NCI-H1105 treated with DMSO at 0.1 percent for 48 hours (cell line): ENCODE data around the gene ARPIN.
"Not testable (repeated sequence)": the region's sequence is repeated elsewhere in the genome, so short reads cannot be mapped to it uniquely, and the experiment has no call there.

Experiments
- DNase-seq: peaks from one replicate; lab custom pipeline; 2025; lab: John Stamatoyannopoulos, UW

ARPIN gene

DNA sequence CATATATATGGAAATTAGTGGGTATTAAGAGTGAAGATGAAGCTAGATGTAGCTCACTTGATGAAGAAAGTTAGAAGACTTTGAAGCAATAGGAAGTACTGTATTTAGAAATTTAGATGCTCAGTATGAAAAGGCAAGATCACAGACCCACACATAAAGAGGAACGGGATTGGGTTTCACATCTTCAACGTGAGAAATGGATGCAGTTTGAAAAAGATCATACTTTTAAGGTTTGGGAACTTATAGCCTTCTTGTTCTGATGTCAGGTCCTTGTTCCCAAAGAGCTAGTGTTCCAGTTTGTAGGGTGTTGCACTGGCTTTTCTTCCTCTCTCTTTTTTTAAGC lies 35.7 kb downstream of the ARPIN start:
- DNase-seq = no peak

DNA sequence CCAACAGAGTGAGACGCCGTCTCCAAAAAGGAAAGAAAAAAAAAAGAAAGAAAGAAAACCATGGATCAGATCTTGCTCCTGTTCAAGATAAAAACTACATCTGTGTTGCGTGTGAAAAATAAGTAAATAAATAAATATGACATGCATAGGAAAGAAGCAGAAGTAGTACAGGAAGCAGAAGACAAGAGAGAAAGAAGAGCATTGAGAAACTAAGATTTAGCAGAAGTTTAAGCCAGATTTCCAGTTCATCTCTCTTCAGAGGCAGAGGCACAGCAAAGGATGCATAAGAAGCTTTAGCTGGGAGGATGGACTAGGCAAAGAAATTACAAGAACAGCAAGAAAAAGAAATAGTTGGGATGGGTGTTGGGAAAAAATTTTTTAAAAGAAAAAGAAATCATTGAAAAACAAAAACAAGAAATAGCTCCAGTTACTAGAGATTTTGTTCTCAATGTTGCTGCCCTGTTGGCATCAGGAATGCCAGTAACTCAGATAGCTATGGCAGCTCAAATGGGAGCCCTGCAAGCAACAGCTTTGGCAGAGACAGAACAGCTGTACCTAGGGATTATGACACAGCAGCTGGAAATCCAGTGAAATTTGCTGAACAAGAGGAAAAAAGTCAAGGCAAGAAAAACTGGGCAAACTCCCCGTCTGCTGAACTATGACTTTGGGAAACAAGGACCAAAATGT lies 36.2 kb downstream of the ARPIN start:
- no peak for DNase-seq

DNA sequence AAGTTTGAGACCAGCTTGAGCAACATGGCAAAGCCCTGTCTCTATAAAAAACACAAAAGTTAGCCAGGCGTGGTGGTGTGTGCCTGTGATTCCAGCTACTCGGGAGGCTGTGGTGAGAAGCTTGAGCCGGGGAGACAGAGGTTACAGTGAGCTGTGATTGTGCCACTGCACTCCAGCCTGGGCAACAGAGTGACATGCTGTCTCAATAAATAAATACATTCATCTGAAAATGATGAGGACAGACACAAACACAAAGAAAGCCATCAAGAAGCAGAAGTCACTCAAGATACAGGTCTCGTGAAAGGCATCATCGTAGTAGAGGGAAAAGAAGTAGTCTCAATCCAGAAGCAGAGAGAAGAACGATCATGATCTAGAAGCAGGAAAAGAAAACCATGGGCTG lies 37.0 kb downstream of the ARPIN start:
- no peak for DNase-seq

DNA sequence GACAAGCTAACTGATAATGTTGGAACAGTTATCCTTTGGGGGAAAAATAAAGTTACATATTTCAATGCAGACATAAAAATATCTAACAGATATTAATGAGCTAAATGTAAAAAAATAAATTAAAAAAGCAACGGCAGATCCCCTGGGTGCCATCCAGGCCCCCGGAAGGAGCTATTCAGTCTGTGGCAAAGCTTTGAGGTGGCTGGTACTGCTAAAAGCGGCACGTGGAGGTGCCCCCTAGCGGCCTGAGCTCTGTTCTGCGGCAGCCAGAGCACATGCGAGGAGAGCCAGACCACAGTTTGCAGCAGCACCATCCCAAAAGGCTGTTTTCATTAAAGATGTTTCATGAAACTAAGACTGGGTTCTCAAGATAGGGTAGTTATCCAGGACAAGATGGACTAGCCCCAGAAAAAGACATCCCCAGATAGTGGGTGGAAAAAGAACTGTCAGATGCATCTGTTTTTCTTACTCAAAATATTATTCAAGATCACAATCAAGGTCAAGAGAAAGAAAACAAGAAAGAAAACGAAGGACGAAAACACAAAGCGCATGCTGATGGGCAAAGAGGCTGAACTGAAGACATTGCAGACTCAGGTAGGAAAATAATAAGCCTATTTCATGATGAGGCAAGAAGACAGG lies 37.7 kb downstream of the ARPIN start:
- DNase-seq = peak; percentile 40

DNA sequence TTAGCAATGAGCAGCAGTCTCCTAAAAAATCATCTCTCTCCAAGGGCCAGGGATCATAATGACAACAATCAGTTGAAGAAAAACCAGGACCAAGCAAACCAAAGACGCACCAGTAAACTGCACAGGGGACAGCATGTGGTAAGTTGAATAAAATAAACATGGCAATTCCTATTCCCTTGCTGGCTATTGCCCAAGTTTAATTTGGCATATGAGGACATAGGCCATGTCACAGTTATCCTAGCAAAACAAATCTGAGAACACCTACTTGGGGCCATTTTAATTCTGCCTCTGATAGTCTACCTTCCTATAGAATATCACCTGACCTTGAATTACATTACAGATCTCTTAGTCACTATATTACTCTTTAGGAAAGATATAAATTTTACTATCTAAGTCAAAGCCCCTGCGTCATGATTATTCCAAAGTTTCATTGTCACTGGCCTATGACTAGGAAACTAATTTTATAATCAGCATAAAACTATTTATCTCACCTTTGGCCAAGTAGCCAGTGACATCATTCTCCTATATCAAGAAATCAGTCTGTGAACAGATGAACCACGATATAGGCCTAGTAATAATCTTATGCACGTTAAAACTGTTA lies 42.0 kb downstream of the ARPIN start:
- no peak for DNase-seq

DNA sequence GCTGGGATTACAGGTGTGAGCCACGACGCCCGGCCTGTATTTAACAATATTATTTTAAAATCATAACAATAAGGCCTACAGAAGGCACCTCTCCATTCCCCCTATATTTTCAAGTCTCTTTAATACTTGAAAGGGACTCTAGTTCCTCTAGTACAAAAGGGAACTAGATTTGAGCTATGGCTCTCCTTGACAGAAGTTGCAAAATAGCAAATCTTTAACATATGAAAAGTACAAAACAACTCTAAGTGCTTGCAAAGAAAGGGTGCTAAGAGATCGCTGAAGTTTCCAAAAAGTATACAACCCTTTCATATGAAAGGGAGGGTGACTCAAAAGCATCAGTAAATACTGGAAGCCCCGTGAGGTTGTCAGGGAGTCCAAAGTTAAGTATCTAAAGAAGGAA lies 42.7 kb downstream of the ARPIN start:
- DNase-seq = no peak

DNA sequence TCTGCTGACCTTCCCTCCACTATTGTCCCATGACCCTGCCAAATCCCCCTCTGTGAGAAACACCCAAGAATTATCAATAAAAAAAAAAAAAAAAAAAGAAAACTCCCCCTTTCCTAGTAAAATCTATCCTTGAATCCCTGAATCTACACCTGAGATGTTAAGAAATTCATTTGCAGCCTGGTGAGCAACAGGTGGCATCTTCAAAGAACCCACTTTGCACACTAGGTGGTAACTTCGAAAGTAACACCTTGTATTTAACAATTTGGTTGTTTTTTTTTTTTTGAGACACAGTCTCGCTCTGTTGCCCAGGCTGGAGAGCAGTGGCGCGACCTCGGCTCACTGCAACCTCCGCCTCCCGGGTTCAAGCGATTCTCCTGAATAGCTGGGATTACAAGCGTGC lies 43.3 kb downstream of the ARPIN start:
- DNase-seq = not testable (repeated sequence)

DNA sequence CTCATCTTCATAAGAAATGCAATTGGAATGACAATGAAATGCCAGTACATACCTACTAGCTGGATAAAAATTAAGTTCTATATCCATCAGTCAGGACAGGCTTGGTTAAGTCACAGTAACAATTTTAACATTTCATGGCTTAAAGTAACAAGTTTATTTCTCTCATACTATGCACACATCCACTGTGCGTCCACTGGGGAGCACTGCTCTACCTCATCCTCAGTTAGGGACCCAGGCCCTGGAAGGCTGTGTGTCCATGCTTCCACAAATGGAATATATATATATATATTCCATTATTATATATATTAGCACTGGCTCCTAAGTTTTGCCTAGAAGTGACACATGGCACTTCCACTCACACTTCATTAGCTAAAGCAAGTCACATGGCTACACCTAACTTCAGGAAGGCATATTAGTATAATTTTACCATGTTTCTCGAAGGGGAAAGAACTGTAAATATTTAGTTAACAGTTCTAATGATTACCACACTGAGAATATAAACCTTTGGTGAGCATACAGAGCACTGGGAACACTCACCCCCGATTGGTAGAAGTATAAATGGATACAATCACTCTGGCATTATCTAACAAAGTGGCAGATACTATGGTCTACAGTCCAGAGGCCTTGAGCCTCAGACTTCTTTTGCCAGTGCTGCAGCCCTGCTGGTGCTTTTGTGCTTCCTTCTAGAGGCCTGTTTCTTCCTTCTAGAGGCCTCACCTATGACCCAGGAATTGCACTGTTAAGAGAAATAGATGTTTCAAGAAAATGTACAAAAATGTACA lies 47.6 kb downstream of the ARPIN start:
- no peak for DNase-seq

DNA sequence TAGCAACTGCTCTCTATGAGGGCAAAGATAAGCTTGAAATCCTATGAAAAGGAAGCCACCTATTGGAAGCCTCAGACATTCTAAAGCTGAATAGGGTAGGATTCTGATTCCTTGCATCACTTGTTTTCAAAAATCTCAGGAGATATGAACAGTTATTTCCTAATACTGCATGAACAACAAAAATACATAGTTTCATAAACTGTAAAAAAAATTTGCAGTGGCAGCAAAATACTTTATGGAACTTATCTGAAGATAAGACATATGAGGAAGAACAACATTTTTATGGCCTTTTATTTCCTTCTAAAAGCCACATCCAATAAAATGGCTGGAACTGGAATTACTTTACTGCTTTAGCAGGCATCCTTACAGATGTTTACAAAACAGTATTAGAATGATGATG lies 48.8 kb downstream of the ARPIN start:
- no peak for DNase-seq

DNA sequence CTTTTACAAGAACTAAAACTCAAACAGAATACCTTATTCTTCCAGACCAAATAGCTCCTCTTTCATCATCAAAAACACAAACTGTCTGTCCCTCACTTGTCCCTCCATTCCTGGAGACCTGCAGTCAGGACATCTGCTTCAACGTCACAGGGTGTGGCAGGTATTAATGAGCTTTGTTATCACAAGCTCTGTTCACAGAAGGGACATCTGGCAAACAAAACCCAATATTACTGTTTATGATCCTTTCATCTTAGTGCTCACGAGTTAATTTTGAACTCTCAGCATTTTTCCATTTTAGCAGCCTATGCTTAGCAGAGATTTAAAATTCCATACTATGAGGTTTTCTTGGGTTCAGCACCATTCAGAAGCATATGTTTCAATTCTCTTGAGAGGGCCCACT lies 51.9 kb downstream of the ARPIN start:
- no peak for DNase-seq

DNA sequence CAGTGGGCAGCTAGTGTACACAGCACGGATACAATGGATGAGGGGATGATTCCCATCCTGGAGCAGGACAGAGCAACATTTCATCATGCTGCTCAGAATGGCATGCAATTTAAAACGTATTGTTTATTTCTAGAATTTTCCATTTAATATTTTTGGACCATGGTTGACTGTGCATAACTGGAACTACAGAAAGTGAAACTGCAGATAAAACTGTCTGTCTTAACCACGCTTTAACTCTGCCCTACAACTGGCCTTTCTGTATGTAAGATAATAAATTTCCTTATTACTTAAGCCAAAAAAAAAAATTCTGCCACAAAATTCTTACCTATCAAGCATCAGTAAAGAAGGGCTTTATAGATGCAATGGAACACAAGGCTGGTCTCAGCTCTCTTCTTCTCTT lies 52.3 kb downstream of the ARPIN start:
- DNase-seq = no peak

DNA sequence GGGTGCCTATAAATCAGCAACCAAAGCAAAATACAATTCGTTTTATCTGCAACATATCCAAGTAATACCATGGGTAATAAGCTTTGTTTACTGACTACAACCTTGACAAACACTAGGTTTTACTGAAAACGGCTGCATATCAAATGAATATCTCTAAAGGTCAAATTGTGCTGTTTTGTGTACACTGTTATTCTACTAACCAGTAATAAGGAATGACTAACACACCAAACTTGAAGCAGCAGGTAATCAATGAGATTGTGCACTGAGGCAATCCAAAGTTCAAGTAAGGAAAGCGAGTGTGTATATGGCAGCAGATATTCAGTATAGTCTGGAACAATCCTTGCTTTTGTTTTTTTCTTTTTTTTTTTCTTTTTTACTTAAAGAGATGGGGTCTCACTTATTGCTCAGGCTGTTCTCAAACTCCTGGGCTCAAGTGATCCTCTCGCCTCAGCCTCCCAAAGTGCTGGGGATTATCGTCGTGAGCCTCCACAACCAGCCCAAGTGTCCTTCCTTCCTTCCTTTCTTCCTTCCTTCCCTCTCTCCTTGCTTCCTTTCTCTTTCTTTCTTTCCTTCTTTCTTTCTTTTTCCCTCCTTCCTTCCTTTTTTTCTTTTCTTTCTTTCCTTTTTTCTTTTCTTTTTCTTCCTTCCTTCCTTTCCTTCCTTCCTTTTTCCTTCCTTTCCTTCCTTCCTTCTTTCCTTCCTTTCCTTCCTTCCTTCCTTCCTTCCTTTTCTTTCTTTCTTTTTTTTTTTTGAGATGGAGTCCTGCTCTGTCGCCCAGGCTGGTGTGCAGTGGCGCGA lies 53.9 kb downstream of the ARPIN start:
- DNase-seq = no peak

DNA sequence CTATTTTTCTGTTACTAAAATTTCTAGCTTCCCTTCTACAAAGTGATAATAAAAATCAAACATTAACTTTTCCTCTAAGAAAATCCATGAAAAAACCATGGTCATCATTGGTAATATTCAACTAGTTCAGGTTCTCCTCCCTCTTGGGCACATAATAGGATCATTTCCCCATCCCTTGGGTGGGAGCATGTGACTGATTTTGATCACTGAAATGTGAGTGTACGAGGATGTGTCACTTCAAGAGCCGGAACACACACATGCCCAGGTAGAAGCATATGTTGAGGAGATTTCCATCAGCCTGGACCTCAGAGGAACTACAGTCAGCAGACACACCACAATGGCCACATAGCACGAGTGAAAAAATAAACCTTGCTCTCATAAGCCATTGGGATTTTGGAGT lies 55.1 kb downstream of the ARPIN start:
- no peak for DNase-seq

DNA sequence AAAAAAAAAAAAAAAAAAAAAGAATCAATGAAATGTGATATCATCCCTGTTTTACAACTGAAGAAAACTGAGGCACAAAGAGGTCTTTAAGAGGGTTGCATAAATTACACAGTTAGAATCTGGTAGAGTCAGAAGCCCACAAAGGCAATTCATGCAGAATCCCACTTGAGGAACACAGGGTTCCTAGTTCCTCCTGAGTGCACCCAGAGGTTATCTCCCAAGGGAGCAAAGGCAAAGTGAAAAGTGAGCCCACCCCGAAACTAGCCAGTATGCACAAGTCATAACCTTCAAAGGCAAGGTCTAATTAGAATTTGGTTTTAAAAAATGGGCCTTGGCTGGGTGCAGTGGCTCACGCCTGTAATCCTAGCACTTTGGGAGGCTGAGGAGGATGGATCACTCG lies 56.8 kb downstream of the ARPIN start:
- DNase-seq = no peak

DNA sequence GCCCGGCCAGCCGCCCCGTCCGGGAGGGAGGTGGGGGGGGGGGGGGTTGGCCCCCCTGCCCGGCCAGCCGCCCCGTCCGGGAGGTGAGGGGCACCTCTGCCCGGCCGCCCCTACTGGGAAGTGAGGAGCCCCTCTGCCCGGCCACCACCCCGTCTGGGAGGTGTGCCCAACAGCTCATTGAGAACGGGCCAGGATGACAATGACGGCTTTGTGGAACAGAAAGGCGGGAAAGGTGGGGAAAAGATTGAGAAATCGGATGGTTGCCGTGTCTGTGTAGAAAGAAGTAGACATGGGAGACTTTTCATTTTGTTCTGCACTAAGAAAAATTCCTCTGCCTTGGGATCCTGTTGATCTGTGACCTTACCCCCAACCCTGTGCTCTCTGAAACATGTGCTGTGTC lies 57.9 kb downstream of the ARPIN start:
- not testable (repeated sequence) for DNase-seq

DNA sequence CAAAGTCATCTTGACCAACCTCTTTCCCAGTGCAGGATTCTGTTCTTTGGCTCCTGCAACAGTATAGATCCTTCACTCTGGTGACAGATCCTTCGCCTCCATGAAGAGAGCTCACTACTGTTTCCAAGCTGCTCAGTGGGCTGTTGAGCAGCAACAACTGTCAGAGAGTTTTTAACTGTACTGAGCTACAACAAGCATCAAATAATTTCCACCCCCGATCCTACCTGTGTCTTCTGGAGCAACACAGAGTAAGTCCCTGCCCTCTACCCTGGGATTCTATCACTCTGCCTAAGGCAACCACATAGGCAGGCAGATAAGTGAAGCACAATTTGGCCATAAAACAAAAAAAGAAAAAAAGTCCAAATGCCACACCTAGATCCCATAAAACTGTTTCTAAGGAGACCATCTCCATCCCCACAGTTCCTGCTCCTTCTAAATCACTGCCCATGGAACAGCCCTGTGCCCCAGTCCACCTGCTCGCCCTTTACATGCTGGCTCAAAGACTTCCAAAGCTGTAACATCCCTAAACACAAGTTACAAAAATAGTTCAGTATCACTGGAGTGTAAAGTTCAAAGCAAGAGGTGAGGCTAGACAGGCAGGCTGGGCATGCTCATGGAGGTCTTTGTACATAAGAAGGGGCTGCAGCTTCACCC lies 60.3 kb downstream of the ARPIN start:
- no peak for DNase-seq

DNA sequence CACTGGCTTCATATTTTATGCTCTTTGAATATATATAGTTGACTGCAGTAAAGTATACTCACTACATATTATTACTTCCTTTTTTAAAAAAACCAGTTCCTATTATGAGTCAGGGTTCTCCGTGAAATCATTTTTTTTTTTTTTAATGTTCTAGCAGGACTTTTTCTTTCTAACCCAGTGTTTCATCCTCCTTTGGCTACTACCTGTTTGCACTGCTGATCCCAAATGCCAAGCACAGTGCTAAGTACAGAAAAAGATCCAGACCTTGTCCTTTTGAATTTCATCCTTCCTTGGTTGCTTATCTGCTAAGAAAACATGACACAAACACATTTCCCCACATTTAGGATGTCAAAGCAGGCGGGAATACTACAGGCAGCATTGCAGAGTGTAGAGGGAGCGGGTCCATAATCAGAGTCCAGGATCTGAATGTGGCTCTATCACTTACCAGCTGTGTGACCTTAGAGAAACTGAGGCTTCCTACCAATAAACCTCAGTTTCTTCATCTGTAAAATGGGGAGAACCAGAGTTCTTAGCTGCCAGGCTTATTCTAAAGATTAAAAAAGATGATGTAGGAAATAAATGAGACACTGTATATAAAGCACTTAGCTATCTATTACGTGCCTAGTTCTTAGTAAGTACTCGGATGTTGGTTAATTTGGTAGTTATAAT lies 60.9 kb downstream of the ARPIN start:
- no peak for DNase-seq

DNA sequence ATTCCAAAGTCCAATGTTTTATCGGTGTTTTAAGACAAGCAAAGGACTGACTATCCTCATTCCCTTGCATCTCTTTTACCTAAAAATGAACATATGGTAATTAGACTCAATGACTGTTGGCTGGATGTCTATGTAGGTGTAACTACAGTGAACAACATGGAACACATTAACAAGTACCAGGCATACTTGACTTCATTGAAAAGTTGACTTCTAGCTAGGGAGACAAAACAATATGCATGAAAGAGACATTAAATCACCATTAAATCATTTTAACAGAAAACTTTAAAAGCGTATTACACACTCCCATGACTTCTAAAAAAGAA lies 63.8 kb downstream of the ARPIN start:
- no peak for DNase-seq

DNA sequence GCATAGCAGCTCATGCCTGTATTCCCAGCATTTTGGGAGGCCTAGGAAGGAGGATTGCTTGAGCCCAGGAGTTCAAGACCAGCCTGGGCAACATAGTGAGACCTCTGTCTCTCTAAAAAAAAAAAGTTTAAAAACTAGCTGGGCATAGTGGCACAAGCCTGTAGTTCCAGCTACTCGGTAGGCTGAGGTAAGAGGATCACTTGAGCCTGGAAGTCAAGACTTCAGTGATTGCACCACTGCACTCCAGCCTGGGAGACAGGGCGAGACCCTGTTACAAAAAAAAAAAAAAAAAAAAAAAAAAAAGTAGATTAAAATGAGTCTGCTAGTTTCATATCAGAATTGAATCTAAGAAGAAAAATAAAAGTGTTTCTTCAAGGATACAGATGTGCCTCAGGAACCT lies 65.7 kb downstream of the ARPIN start:
- DNase-seq = no peak

DNA sequence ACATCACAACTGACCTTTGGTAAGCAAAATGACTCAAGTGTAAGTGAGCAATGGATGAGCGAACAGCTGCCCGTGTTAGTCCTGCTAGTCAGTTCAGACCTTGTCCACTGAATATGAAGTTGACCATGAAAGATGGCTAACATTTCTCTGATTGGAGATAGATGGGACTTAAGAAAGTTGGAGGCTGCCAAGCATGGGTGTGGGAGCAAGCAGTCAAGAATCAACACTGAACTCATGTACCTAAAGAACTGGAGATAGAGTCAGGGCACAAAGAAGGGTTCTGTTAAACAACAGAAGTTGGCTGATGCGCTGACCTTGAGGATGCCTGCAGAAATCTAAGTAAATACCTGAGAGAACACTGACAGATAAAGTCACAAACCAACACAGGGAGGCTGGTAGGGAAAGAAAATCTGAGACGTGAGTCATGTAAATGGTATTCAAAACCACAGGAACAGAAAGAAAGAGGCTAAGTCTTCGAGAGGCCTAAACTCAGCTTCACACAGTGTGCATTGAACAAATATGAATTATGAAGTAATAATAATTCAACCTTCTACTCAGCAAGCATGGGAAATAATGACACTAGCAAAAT lies 67.4 kb downstream of the ARPIN start:
- no peak for DNase-seq
